Measurements from ENCODE around the gene MYO1D. TPM values are rescaled to one million over a fixed set of nuclear protein-coding genes. Genes with fewer than 3 reads are reported as not detected.

The MYO1D gene
- total and polyA plus RNA-seq, 8 donors = 11.6 to 727 (median 73.4) TPM

DNA sequence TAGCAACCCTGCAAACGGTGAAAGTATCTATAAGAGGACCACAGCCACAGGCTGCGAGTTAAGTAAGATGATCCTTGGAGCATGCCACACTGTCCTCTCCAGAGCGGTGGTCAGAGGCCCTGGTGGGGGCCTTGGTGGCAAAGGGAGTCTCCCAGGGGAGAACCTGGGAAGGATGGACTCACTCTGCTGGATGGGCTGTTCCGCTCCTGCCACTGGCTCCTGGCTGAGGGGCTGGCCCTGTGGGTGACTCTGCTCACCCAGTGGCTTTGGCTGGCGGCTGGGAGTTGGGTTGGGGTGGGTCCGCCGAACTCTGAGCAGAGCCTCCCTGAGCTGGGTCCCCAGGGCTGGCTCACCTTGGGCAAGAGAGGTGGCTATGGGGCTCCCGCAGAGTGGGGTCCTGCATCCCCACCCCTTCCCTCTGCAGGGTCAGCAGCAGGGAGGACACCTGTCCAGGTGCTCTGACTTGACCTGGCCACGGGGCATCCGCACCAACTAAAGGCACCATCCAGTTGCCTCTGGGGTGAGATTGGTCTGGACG, 382.9 kb downstream of the MYO1D start:
- intact Hi-C loops (cut with DNase I; ENCODE audit: low total_unique reads) = loop anchor here (10.0 kb wide), 1 partner anchor 261 kb away; no protein-coding TSS in a partner anchor
- Histone ChIP-seq H3K36me3 (peaks cover 0 to 23% (median 18%) of the 10 kb centered on the region in 4 donors), H3K9me3 (no peaks in the 10 kb centered on the region), H3K27me3 (no peaks in the 10 kb centered on the region), H3K27ac (no peak overlapping the region), H3K4me1 (peaks cover 0 to 37% (median 8%) of the 10 kb centered on the region in 4 donors), H3K4me3 (no peak overlapping the region)
- no peak for TF ChIP-seq POLR2AphosphoS5 (IDR thresholded peaks at IDR 0.05)
- TF ChIP-seq POLR2A (IDR thresholded peaks at IDR 0.05) = no peak
- no peak for TF ChIP-seq EP300 (IDR thresholded peaks at IDR 0.05)
- TF ChIP-seq, protein P1, sequence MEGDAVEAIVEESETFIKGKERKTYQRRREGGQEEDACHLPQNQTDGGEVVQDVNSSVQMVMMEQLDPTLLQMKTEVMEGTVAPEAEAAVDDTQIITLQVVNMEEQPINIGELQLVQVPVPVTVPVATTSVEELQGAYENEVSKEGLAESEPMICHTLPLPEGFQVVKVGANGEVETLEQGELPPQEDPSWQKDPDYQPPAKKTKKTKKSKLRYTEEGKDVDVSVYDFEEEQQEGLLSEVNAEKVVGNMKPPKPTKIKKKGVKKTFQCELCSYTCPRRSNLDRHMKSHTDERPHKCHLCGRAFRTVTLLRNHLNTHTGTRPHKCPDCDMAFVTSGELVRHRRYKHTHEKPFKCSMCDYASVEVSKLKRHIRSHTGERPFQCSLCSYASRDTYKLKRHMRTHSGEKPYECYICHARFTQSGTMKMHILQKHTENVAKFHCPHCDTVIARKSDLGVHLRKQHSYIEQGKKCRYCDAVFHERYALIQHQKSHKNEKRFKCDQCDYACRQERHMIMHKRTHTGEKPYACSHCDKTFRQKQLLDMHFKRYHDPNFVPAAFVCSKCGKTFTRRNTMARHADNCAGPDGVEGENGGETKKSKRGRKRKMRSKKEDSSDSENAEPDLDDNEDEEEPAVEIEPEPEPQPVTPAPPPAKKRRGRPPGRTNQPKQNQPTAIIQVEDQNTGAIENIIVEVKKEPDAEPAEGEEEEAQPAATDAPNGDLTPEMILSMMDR (IDR thresholded peaks at IDR 0.05) = no peak
- DNase-seq = no peak
- WGBS, 5 donors = 94 to 98% (median 95%) methylated on average over 8 to 11 of the region's 11 CpGs

DNA sequence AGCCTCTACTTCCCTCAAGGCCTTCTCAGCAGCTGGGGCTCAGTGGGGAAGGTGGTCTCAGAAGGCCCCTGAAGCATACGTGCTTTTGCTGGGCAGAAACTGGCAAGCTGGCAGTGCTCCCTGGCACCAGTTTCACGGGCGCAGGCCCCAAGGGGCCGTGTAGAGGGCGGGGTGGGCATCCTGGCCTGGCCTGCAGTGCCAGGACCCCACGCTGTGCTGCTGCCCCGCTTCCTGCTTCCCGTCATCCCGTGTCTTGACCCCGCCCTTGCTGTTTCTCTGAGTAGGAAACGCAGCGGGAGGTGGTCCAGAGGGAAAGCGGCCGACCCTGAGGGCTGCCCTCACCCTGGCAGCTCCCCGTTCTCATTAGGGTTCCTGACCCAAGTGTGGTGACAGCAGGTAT, 383.4 kb downstream of the MYO1D start:
- Histone ChIP-seq H3K36me3 (peaks cover 0 to 23% (median 18%) of the 10 kb centered on the region in 4 donors), H3K9me3 (no peaks in the 10 kb centered on the region), H3K4me1 (peaks cover 0 to 40% (median 8%) of the 10 kb centered on the region in 4 donors), H3K27ac (no peak overlapping the region), H3K4me3 (no peak overlapping the region), H3K27me3 (no peaks in the 10 kb centered on the region)
- intact Hi-C loops (cut with DNase I; ENCODE audit: low total_unique reads) = loop anchor here (10.0 kb wide), 1 partner anchor 261 kb away; no protein-coding TSS in a partner anchor
- TF ChIP-seq POLR2AphosphoS5 (IDR thresholded peaks at IDR 0.05) = no peak
- TF ChIP-seq EP300 (IDR thresholded peaks at IDR 0.05) = no peak
- TF ChIP-seq, protein P1 (IDR thresholded peaks at IDR 0.05) = no peak
- no peak for TF ChIP-seq POLR2A (IDR thresholded peaks at IDR 0.05)
- 78 to 91% (median 89%) methylated on average over 9 to 15 of the region's 15 CpGs for WGBS, 5 donors
- DNase-seq = no peak

DNA sequence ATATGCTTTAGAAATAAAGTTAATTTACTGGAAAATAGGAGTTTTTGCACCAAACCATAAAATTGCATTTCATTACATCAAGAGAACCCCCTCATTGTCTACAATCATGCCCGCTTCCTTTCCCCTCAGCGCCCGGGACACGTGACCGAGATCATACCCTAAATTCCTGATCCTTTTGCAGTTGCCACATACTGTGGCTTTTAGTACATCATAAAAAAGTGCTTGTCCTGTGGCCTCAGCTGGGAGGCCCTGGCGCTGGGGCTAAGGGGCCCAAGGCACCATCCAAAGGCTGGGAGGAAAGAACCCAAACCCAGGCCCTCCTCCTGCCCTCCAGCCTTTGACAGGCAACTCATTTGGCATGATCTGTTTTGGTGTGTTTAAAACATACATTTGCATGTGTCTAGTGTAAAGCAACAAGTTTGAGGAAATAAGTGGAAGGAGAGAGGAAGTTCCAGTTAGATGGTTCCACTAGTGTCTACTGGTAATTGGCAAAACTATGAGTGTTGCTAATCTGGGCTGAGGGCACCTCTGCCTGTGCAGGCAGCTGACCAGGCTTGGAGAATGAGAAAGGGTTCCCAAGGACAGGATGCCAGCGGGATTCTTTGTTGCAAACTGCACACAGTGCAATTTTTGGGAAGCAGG, 384.2 kb downstream of the MYO1D start:
- no peaks in the 10 kb centered on the region for H3K27me3 ChIP-seq
- no peak overlapping the region for H3K4me3 ChIP-seq
- WGBS, 5 donors = 81 to 97% (median 92%) methylated on average over 7 of the region's 7 CpGs
- peaks cover 2 to 47% (median 11%) of the 10 kb centered on the region in 4 donors for H3K4me1 ChIP-seq
- peaks cover 0 to 23% (median 18%) of the 10 kb centered on the region in 4 donors for H3K36me3 ChIP-seq
- no peak overlapping the region for H3K27ac ChIP-seq
- TF ChIP-seq, protein P1 (IDR thresholded peaks at IDR 0.05) = no peak
- TF ChIP-seq POLR2A (IDR thresholded peaks at IDR 0.05) = no peak
- no peak for TF ChIP-seq EP300 (IDR thresholded peaks at IDR 0.05)
- TF ChIP-seq POLR2AphosphoS5 (IDR thresholded peaks at IDR 0.05) = no peak
- H3K9me3 ChIP-seq = no peaks in the 10 kb centered on the region
- no peak for DNase-seq
- intact Hi-C loops (cut with DNase I; ENCODE audit: low total_unique reads) = loop anchor here (10.0 kb wide), 1 partner anchor 262 kb away; no protein-coding TSS in a partner anchor

DNA sequence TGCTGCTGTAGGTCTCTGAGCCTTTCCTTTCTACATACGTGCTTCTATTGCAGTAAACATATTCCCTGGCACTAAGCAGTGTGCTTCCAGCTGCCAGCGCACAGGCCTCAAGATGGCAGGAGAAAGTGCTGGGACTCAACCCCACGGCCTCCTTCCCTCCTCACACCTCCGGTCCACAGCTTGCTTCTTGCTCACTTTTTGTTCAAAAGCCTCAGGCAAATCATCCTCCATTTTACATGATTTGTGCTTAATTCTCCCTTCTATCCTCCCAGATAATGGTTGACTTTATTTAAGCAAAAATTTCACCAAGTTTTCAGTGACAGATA, 384.7 kb downstream of the MYO1D start:
- Histone ChIP-seq H3K9me3 (no peaks in the 10 kb centered on the region), H3K27ac (no peak overlapping the region), H3K27me3 (no peaks in the 10 kb centered on the region), H3K4me3 (no peak overlapping the region), H3K4me1 (peaks cover 6 to 52% (median 17%) of the 10 kb centered on the region in 4 donors), H3K36me3 (peaks cover 0 to 23% (median 18%) of the 10 kb centered on the region in 4 donors)
- no peak for DNase-seq
- intact Hi-C loops (cut with DNase I; ENCODE audit: low total_unique reads) = loop anchor here (10.0 kb wide), 1 partner anchor 263 kb away; no protein-coding TSS in a partner anchor
- WGBS, 5 donors = 79 to 89% (median 85%) methylated on average over 4 of the region's 4 CpGs
- TF ChIP-seq POLR2A (IDR thresholded peaks at IDR 0.05) = no peak
- no peak for TF ChIP-seq EP300 (IDR thresholded peaks at IDR 0.05)
- TF ChIP-seq, protein P1 (IDR thresholded peaks at IDR 0.05) = no peak
- TF ChIP-seq POLR2AphosphoS5 (IDR thresholded peaks at IDR 0.05) = no peak
